Right kidney (tissue), 1 donor: ENCODE results near the gene TBC1D8.
A peak's percentile ranks its signal among the peaks of the same experiment; 100 is the strongest.

Experiments used
- DNase-seq: peaks from one replicate; pipeline ENCODE4 v3.0.0-alpha.2; 2016

Gene TBC1D8

GRCh38 chr2:101111917-101112771 is 39.0 kb downstream of the TBC1D8 start:
- peak; percentile 34 for DNase-seq

GRCh38 chr2:101111262-101111838 is 39.8 kb downstream of the TBC1D8 start:
- no peak for DNase-seq

- DNase-seq: peak; percentile 55
Observed at GRCh38 chr2:101109451-101110118, 41.6 kb downstream of the TBC1D8 start.

- DNase-seq: no peak
Observed at GRCh38 chr2:101108357-101108756, 42.8 kb downstream of the TBC1D8 start.

- no peak for DNase-seq
Observed at GRCh38 chr2:101107241-101107640, 43.9 kb downstream of the TBC1D8 start.

- DNase-seq: no peak
Observed at GRCh38 chr2:101106453-101107181, 44.6 kb downstream of the TBC1D8 start.

- DNase-seq: no peak
Observed at GRCh38 chr2:101105654-101106053, 45.5 kb downstream of the TBC1D8 start.

GRCh38 chr2:101097638-101098037 is 53.5 kb downstream of the TBC1D8 start:
- DNase-seq: no peak

GRCh38 chr2:101096619-101097142 is 54.5 kb downstream of the TBC1D8 start:
- DNase-seq: no peak

GRCh38 chr2:101094351-101094750 is 56.8 kb downstream of the TBC1D8 start:
- no peak for DNase-seq

- no peak for DNase-seq
Observed at GRCh38 chr2:101089942-101090799, 61.0 kb downstream of the TBC1D8 start.

GRCh38 chr2:101089419-101089818 is 61.8 kb downstream of the TBC1D8 start:
- no peak for DNase-seq

GRCh38 chr2:101087638-101088037 is 63.5 kb downstream of the TBC1D8 start:
- no peak for DNase-seq

- no peak for DNase-seq
Observed at GRCh38 chr2:101083613-101084012, 67.6 kb downstream of the TBC1D8 start.

- DNase-seq: no peak
Observed at GRCh38 chr2:101082998-101083397, 68.2 kb downstream of the TBC1D8 start.

GRCh38 chr2:101081375-101081907 is 69.7 kb downstream of the TBC1D8 start:
- DNase-seq: no peak

GRCh38 chr2:101080211-101081068 is 70.7 kb downstream of the TBC1D8 start:
- DNase-seq: no peak

GRCh38 chr2:101076581-101076980 is 74.6 kb downstream of the TBC1D8 start:
- DNase-seq: no peak

- DNase-seq: no peak
Observed at GRCh38 chr2:101064868-101065549, 86.2 kb downstream of the TBC1D8 start.

- no peak for DNase-seq
Observed at GRCh38 chr2:101064505-101064867, 86.7 kb downstream of the TBC1D8 start.
